Muscle of leg (tissue), 11 donors: ENCODE results near the gene KCNMA1. TPM values are rescaled to one million over a fixed set of nuclear protein-coding genes. Genes with fewer than 3 reads are reported as not detected.
"Not testable (repeated sequence)": the region's sequence is repeated elsewhere in the genome, so short reads cannot be mapped to it uniquely, and the experiment has no call there.

Experiments used
- DNase-seq: peaks from one replicate; pipeline ENCODE4 v3.0.0; 2013
- H3K27ac ChIP-seq: one replicate; pipeline ENCODE4 v1.5.1; 2013; ENCODE audit warnings: mild to moderate bottlenecking, low read length, control low read depth
- H3K27me3 ChIP-seq: one replicate; pipeline ENCODE4 v1.6.1; 2013; ENCODE audit warnings: low read length; ENCODE audit not compliant: control insufficient read depth, insufficient read depth
- H3K36me3 ChIP-seq: one replicate; pipeline ENCODE4 v1.6.1; 2013; ENCODE audit warnings: low read length; ENCODE audit not compliant: control insufficient read depth, insufficient read depth
- H3K4me1 ChIP-seq: one replicate; pipeline ENCODE4 v1.6.1; 2013; ENCODE audit warnings: low read length; ENCODE audit not compliant: control insufficient read depth, insufficient read depth
- H3K4me3 ChIP-seq: one replicate; pipeline ENCODE4 v1.5.1; 2013; ENCODE audit warnings: low read length, control low read depth
- H3K9me3 ChIP-seq: replicated peaks from 2 replicates; pipeline ENCODE4 v1.6.1; 2013; ENCODE audit warnings: low read depth, low read length; ENCODE audit not compliant: control insufficient read depth
- WGBS: methylation state at CpG from one replicate; pipeline ENCODE4 v1.1.5; 2013; ENCODE audit warnings: missing lambda C conversion rate; ENCODE audit not compliant: insufficient coverage; 5-methylcytosine and 5-hydroxymethylcytosine counted together
- polyA plus RNA-seq, 8 donors: library from polyadenylated mRNA; unstranded; fragments of 120-200 nt; gene quantifications; one replicate each; pipeline versions ENCODE4 v1.2.1 to v1.2.3, GENCODE V29; 2013; ENCODE audit warnings: inconsistent platforms in 1 of 8, low replicate concordance in 1 of 8; ENCODE audit not compliant: insufficient read length in 8 of 8, insufficient read depth in 1 of 8
- total RNA-seq: library from RNA; stranded (reverse); fragments of 120-200 nt; gene quantifications from one replicate; pipeline ENCODE4 v1.2.4, GENCODE V29; 2013

Gene KCNMA1
- total and polyA plus RNA-seq, 9 donors: 12.7 to 23.3 (median 18.2) TPM

DNA sequence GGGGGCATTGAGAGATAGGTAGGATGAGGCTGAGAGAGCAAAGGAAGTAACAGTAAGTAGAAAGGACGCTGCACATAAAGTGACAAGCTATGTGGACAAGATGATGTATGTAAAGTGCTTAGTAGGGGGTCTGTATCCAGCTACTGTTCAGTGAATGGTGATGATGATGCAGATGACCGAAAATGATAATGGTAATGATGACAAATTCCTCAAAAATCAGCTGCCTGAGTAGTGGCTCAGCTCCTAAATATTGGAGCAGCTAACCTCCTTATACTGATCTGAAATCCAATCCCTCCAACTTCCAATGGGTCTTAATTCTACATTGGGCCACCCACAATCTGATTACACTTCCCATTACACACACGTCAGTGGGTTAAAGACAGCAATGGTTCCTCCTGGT lies 27.1 kb upstream of the KCNMA1 start:
- no peak for DNase-seq
- peaks cover 7% of the 10 kb centered on the region for H3K27me3 ChIP-seq
- H3K27ac ChIP-seq: no peak overlapping the region
- H3K4me3 ChIP-seq: no peak overlapping the region
- no peaks in the 10 kb centered on the region for H3K9me3 ChIP-seq
- WGBS: 64% methylated on average over 2 of the region's 3 CpGs
- H3K36me3 ChIP-seq: no peaks in the 10 kb centered on the region
- no peaks in the 10 kb centered on the region for H3K4me1 ChIP-seq

DNA sequence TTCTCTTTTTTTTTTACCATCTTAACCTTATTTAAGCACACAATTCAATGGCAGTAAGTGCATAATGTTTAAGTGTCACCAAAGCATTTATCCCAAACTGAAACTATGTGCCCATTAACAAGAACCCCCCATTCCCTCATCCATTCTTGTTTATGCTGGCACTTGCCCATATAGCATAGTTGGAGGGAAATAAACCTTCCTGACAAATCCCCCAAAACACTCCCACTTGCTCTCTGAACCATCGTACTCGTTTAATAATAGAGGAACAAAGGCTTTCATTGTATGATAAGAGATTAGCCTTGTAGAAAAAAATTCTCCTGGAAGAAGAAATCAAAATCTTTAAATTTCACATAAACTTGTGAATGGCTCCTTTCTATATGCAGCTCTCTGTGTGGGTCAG lies 26.4 kb upstream of the KCNMA1 start:
- Histone ChIP-seq H3K27ac (no peak overlapping the region), H3K4me1 (no peaks in the 10 kb centered on the region), H3K9me3 (no peaks in the 10 kb centered on the region), H3K4me3 (no peak overlapping the region), H3K27me3 (peaks cover 7% of the 10 kb centered on the region), H3K36me3 (no peaks in the 10 kb centered on the region)
- no peak for DNase-seq
- no CpG with 5 or more reads among the region's 2 CpGs for WGBS

DNA sequence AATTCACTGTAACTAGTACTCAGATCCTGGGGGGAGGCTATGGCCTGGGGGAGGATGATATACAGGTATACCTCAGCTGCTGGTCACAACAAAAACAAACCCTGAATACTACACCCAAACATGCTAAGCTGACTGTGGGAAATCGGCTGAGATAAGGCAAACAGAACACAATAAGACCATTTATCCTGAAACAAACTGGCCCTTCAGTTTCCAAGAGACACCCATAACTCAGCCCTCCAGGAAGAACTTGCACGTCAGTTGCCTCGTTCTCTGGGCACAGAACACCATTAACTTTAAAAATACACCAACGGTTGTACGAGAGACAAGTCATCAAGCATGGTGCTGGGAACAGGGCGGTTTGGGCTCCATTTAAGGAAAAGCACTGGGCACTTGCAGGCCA lies 24.1 kb upstream of the KCNMA1 start:
- no peak for DNase-seq
- Histone ChIP-seq H3K36me3 (no peaks in the 10 kb centered on the region), H3K9me3 (no peaks in the 10 kb centered on the region), H3K4me3 (no peak overlapping the region), H3K4me1 (no peaks in the 10 kb centered on the region), H3K27ac (no peak overlapping the region), H3K27me3 (peaks cover 12% of the 10 kb centered on the region)
- WGBS: 54% methylated on average over 6 of the region's 6 CpGs

DNA sequence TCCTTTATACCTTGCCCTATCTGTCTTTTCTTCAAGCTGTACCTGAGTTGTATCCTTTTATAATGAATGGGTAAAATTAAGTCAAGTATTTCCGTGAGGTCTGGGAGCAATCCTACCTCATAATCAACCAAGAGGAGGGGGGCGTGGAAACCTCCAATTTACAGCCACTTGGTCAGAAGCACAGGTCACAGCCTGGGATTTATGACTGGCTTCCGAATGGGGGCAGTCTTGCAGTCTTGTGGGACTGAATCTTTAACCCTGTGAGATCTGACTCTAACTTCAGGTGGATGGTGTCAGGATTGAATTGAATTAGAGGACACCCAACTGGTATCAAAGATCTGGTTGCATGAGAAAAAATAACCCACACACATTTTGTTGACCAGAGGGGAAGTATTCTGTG lies 23.5 kb upstream of the KCNMA1 start:
- no peaks in the 10 kb centered on the region for H3K36me3 ChIP-seq
- peaks cover 10% of the 10 kb centered on the region for H3K27me3 ChIP-seq
- H3K27ac ChIP-seq: no peak overlapping the region
- no peaks in the 10 kb centered on the region for H3K4me1 ChIP-seq
- H3K9me3 ChIP-seq: no peaks in the 10 kb centered on the region
- DNase-seq: no peak
- no peak overlapping the region for H3K4me3 ChIP-seq
- WGBS: no CpG with 5 or more reads among the region's 3 CpGs

DNA sequence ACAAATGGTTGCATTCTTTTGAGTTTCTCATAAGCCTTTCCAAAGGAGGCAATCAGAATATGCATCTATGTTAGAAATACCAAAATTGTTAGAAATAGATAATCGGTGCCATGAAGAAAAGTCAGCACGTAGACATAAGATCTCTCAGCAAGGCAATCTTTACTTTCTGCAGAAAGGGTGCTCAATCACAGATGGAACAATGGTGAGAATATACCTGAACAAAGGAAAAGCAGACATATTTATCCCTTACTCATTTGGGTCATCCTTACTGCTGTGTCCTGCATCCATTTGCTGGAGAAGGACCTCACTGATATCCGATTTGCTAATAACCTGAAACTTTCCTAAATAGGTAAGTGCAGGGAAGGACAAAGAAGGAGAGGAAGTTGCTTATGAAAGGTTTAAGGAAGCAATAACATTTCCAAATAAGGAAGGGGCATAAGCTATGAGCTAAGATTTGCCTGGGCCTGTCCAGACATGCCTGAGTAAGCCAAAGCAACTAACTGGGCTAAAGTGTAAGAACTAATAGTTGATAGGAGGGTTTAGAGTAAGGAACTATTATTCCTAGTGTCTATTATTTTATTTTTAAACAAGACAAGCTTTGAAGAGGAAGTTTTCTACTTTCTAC lies 21.6 kb upstream of the KCNMA1 start:
- WGBS: no CpG with 5 or more reads among the region's 3 CpGs

DNA sequence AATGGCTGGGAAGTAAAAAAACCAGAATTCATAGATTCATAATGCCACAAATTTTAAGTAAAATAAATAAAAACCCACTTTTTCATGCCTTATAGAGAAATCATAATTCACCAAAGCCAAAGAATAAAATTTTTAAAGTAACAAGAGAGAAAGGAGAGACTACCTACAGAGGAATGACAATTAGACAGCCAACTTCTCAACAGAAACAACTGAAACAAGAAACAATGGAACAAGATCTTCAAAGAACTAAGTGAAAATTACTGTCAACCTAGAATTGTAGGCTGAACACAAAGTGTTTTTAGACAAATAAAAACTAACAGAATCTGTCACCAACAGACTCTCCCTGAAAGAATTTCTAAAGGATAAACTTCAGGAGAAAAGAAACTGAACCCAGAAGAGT lies 15.6 kb upstream of the KCNMA1 start:
- H3K4me3 ChIP-seq: no peak overlapping the region
- H3K27me3 ChIP-seq: peaks cover 3% of the 10 kb centered on the region
- H3K36me3 ChIP-seq: no peaks in the 10 kb centered on the region
- no peak overlapping the region for H3K27ac ChIP-seq
- no peaks in the 10 kb centered on the region for H3K4me1 ChIP-seq
- no peak for DNase-seq
- no peaks in the 10 kb centered on the region for H3K9me3 ChIP-seq

More for the DNA sequence above, 21.6 kb upstream of the KCNMA1 start:
- not testable (repeated sequence) for H3K4me1 ChIP-seq, DNase-seq, H3K36me3 ChIP-seq, H3K27ac ChIP-seq, H3K27me3 ChIP-seq, H3K4me3 ChIP-seq, H3K9me3 ChIP-seq

DNA sequence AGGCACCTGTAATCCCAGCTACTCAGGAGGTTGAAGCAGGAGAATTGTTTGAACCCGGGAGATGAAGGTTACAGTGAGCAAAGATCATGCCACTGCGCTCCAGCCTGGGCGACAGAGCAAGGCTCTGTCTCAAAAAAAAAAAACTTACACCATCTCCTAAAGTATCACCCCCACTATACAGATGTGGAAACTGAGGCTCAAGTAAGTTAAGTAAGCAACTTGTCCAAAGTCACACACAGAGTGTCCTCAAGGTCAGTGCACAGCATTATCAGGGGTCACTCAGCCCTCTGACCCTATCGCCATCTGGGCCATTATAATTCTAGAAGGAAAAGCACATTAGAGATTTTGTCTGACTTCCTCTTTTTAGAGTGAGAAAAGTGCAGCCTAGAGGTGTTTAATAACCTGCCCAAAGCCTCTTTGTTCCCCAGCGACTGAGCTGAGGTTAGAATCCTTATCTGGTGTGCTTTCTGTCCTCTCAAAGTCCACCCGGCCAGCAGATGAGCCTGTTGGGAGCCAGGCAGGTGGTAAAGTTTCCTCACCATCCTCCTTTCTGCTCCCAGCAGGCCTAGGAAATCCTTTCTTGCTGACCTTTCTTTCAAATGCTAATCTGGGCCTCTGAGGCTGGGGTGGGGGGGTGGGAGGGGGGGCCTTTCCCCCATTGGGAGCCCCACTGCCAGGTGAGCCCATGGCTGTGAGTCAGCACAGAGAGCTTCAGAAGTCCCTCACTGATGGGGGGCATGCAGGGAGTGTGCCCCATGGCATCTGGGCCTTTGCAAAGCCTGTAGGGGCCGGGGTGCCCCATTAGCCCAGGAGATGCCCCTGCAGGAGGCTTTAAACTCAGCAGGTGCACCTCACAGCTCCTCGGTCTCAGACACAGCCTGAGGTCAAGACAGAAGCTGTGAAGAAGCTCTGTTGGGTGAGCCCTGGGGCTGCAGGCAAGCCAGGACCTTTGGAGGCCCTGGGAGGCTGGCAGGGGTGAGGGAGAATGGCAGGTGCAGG lies 12.0 kb upstream of the KCNMA1 start:
- WGBS: 79% methylated on average over 2 of the region's 8 CpGs
- no peaks in the 10 kb centered on the region for H3K4me1 ChIP-seq
- H3K4me3 ChIP-seq: no peak overlapping the region
- DNase-seq: no peak
- H3K36me3 ChIP-seq: no peaks in the 10 kb centered on the region
- H3K9me3 ChIP-seq: no peaks in the 10 kb centered on the region
- H3K27me3 ChIP-seq: peaks cover 7% of the 10 kb centered on the region
- H3K27ac ChIP-seq: no peak overlapping the region

DNA sequence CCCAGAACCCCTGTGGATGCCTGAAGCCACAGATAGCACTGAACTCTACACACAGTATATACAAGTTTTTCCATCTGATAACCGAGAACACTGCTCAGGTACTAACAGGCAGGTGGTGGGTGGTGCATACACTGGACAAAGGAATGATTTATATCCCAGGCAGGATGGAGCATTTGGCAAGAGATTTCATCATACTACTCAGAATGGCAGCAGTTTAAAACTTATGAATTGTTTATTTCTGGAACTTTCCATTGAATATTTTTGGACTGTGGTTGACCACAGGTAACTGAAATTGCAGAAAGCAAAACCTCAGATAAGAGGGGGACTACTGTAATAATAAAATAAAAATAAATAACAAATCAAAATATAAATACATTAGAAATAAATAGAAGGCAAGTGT lies 10.9 kb upstream of the KCNMA1 start:
- peaks cover 11% of the 10 kb centered on the region for H3K27me3 ChIP-seq
- H3K36me3 ChIP-seq: no peaks in the 10 kb centered on the region
- H3K4me1 ChIP-seq: no peaks in the 10 kb centered on the region
- DNase-seq: no peak
- H3K27ac ChIP-seq: no peak overlapping the region
- WGBS: no CpG with 5 or more reads among the region's 1 CpG
- H3K9me3 ChIP-seq: peaks cover 2% of the 10 kb centered on the region
- H3K4me3 ChIP-seq: no peak overlapping the region

DNA sequence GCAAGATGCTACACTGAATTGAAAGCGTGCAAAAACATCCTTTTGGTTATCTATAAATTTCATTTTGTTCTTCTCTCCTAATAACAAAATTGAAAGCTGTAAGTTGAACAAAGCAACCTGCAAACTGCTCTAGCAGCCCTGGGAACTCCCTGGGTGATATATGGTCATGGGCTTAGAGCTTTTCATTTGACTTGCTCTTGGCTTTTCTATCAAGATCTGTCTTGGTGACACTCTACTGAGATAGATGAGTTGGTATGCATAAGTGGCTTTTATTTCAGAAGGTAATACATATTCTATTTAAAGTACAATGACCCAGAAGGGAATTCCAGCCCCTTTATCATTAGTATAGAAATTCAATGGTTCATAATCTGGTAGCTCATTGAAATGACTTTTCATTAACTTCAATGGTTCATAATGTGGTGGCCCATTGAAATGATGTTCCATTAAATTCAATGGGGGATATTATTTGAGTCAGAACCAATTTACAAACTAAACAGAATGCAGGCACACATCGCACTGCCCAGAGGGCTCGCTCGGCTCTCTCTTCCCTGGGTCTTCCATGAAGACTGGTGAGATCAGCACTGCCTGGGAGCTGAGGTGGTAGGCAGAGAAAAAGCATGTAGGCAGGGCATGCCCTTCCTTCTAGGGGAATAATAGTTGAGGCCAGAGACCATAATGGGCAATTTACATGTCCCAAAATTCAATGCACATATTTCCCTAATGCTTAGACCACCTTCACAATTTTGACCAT lies 10.1 kb upstream of the KCNMA1 start:
- WGBS: 80% methylated on average over 1 of the region's 4 CpGs
- Histone ChIP-seq H3K4me1 (no peaks in the 10 kb centered on the region), H3K4me3 (no peak overlapping the region), H3K36me3 (no peaks in the 10 kb centered on the region), H3K27me3 (peaks cover 11% of the 10 kb centered on the region), H3K27ac (no peak overlapping the region), H3K9me3 (peaks cover 2% of the 10 kb centered on the region)
- no peak for DNase-seq
